ENCODE measurements around the gene SNX19. TPM values are rescaled to one million over a fixed set of nuclear protein-coding genes. Genes with fewer than 3 reads are reported as not detected.

SNX19 gene
- total and polyA plus RNA-seq, 2 experiments from 2014 or later = 5.2 to 30.0 TPM

DNA sequence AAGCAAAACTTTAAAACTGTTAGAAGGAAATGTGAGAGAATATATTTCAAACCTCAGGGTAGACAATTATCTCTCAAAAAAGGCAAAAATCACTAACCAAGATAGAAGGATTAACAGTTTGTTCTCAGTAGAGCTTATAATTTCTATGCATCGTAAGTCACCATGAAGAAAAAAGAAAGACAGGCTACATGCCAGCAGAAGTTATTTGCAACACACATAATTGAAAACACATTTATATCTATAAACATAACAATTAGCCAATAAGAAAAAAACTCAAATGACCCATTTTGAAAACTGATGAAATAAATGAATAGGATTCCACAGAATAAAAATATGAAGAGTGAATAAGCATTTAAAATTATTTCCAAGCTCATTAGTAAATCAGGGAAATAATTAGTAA is 24.4 kb upstream of the SNX19 start (continued):
- TF ChIP-seq, protein P1, sequence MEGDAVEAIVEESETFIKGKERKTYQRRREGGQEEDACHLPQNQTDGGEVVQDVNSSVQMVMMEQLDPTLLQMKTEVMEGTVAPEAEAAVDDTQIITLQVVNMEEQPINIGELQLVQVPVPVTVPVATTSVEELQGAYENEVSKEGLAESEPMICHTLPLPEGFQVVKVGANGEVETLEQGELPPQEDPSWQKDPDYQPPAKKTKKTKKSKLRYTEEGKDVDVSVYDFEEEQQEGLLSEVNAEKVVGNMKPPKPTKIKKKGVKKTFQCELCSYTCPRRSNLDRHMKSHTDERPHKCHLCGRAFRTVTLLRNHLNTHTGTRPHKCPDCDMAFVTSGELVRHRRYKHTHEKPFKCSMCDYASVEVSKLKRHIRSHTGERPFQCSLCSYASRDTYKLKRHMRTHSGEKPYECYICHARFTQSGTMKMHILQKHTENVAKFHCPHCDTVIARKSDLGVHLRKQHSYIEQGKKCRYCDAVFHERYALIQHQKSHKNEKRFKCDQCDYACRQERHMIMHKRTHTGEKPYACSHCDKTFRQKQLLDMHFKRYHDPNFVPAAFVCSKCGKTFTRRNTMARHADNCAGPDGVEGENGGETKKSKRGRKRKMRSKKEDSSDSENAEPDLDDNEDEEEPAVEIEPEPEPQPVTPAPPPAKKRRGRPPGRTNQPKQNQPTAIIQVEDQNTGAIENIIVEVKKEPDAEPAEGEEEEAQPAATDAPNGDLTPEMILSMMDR (conservative IDR thresholded peaks at IDR 0.05; ENCODE audit: low read depth in 2 of 2) = no peak
- TF ChIP-seq ZNF114 (CRISPR knock-in tag; IDR thresholded peaks at IDR 0.05) (no peak), CREB1 (CRISPR knock-in tag; IDR thresholded peaks at IDR 0.05; ENCODE audit: low read depth) (no peak), STAT1 (IDR thresholded peaks at IDR 0.05; ENCODE audit: unreplicated experiment) (no peak)

DNA sequence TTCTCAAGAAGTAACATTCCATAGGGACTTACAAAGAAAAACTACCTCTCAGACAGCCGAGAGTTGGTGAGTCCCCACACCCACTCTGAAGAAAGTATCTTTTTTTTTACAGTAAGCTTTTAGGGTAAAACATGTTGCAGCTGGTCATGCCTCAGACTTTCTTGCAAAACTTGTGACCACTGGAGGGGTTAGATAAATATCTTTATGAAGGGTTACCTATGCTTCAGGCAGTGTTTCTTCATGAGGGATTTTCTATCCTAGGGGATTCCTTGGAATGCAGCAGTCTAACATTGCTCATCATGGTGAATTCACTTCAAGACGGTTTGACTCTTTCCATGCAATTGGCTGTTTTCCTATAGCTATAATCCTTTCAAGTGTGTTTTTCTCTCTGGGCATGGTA is 20.8 kb upstream of the SNX19 start:
- ATAC-seq (no peak), DNase-seq (ENCODE audit: low spot score) (no peak)
- H3K27ac Mint-ChIP-seq = no peak overlapping the region
- H3K9me3 Mint-ChIP-seq = no peaks in the 10 kb centered on the region; the same call in 2 of the 3 replicates
- Histone ChIP-seq H2AFZ (peak overlapping the region; percentile 86; the same call in 1 of the 2 replicates), H3F3A (replicated peaks; ENCODE audit: low read depth) (no peaks in the 10 kb centered on the region), H3K27ac (ENCODE audit: low read depth) (no peak overlapping the region), H3K9me2 (ENCODE audit: insufficient read depth) (no peaks in the 10 kb centered on the region), H3K79me2 (replicated peaks; ENCODE audit: insufficient read depth) (no peaks in the 10 kb centered on the region), H3K4me2 (no peak overlapping the region), H3K27me3 (ENCODE audit: insufficient read depth) (no peaks in the 10 kb centered on the region), H3K4me3 (no peak overlapping the region), H3K36me3 (ENCODE audit: insufficient read depth) (no peaks in the 10 kb centered on the region), H3K4me1 (ENCODE audit: insufficient read depth) (no peaks in the 10 kb centered on the region), H4K20me1 (replicated peaks; ENCODE audit: insufficient read depth) (no peaks in the 10 kb centered on the region)
- TF ChIP-seq, protein P2, sequence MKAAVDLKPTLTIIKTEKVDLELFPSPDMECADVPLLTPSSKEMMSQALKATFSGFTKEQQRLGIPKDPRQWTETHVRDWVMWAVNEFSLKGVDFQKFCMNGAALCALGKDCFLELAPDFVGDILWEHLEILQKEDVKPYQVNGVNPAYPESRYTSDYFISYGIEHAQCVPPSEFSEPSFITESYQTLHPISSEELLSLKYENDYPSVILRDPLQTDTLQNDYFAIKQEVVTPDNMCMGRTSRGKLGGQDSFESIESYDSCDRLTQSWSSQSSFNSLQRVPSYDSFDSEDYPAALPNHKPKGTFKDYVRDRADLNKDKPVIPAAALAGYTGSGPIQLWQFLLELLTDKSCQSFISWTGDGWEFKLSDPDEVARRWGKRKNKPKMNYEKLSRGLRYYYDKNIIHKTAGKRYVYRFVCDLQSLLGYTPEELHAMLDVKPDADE (IDR thresholded peaks at IDR 0.05) = no peak
- TF ChIP-seq CREB1 (CRISPR knock-in tag; IDR thresholded peaks at IDR 0.05; ENCODE audit: low read depth) (no peak), NANOG (IDR thresholded peaks at IDR 0.05; ENCODE audit: borderline replicate concordance) (no peak), STAT1 (IDR thresholded peaks at IDR 0.05; ENCODE audit: unreplicated experiment) (no peak)
- TF ChIP-seq, protein P3, sequence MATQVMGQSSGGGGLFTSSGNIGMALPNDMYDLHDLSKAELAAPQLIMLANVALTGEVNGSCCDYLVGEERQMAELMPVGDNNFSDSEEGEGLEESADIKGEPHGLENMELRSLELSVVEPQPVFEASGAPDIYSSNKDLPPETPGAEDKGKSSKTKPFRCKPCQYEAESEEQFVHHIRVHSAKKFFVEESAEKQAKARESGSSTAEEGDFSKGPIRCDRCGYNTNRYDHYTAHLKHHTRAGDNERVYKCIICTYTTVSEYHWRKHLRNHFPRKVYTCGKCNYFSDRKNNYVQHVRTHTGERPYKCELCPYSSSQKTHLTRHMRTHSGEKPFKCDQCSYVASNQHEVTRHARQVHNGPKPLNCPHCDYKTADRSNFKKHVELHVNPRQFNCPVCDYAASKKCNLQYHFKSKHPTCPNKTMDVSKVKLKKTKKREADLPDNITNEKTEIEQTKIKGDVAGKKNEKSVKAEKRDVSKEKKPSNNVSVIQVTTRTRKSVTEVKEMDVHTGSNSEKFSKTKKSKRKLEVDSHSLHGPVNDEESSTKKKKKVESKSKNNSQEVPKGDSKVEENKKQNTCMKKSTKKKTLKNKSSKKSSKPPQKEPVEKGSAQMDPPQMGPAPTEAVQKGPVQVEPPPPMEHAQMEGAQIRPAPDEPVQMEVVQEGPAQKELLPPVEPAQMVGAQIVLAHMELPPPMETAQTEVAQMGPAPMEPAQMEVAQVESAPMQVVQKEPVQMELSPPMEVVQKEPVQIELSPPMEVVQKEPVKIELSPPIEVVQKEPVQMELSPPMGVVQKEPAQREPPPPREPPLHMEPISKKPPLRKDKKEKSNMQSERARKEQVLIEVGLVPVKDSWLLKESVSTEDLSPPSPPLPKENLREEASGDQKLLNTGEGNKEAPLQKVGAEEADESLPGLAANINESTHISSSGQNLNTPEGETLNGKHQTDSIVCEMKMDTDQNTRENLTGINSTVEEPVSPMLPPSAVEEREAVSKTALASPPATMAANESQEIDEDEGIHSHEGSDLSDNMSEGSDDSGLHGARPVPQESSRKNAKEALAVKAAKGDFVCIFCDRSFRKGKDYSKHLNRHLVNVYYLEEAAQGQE (IDR thresholded peaks at IDR 0.05; ENCODE audit: unreplicated experiment) = no peak
- H3K36me3 Mint-ChIP-seq (ENCODE audit: low read depth) = no peaks in the 10 kb centered on the region
- H3K27me3 Mint-ChIP-seq (ENCODE audit: insufficient read depth, low read depth, poor library complexity) = peaks cover 1% of the 10 kb centered on the region
- H3K4me3 Mint-ChIP-seq = no peak overlapping the region
- H3K4me1 Mint-ChIP-seq = peaks cover 3% of the 10 kb centered on the region; the same call in 2 of the 3 replicates

Data from GM23338 (cell line).